ENCODE measurements around the gene RAG1.

GRCh38 chr11:36581536-36581935 is 13.7 kb downstream of the RAG1 start:
- no peak for TF ChIP-seq EZH2 (IDR thresholded peaks at IDR 0.05; ENCODE audit: low read length)
- TF ChIP-seq, protein P1, sequence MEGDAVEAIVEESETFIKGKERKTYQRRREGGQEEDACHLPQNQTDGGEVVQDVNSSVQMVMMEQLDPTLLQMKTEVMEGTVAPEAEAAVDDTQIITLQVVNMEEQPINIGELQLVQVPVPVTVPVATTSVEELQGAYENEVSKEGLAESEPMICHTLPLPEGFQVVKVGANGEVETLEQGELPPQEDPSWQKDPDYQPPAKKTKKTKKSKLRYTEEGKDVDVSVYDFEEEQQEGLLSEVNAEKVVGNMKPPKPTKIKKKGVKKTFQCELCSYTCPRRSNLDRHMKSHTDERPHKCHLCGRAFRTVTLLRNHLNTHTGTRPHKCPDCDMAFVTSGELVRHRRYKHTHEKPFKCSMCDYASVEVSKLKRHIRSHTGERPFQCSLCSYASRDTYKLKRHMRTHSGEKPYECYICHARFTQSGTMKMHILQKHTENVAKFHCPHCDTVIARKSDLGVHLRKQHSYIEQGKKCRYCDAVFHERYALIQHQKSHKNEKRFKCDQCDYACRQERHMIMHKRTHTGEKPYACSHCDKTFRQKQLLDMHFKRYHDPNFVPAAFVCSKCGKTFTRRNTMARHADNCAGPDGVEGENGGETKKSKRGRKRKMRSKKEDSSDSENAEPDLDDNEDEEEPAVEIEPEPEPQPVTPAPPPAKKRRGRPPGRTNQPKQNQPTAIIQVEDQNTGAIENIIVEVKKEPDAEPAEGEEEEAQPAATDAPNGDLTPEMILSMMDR (optimal IDR thresholded peaks at IDR 0.05 in 1 of 3, IDR thresholded peaks at IDR 0.05 in 1 of 3, conservative IDR thresholded peaks at IDR 0.05 in 1 of 3; ENCODE audit: extremely low read depth in 1 of 3, insufficient read depth in 2 of 3, low read length in 3 of 3): no peak
